RKO (cell line): ENCODE results near the gene POU3F1.
A peak's percentile ranks its signal among the peaks of the same experiment; 100 is the strongest.

Source experiments
- DNase-seq: peaks from one replicate; pipeline ENCODE4 v3.0.0-alpha.2; 2016; ENCODE audit warnings: low spot score

Gene POU3F1

GRCh38 chr1:38073534-38074301 lies 27.1 kb upstream of the POU3F1 start:
- DNase-seq: no peak

- no peak for DNase-seq
Observed at GRCh38 chr1:38072858-38073257, 26.3 kb upstream of the POU3F1 start.

GRCh38 chr1:38071312-38072256 lies 25.0 kb upstream of the POU3F1 start:
- DNase-seq: peak; percentile 28

- no peak for DNase-seq
Observed at GRCh38 chr1:38068980-38069340, 22.4 kb upstream of the POU3F1 start.

GRCh38 chr1:38068220-38068979 lies 21.8 kb upstream of the POU3F1 start:
- DNase-seq: no peak

GRCh38 chr1:38064197-38064903 lies 17.8 kb upstream of the POU3F1 start:
- peak; percentile 91 for DNase-seq

- no peak for DNase-seq
Observed at GRCh38 chr1:38063616-38064015, 17.0 kb upstream of the POU3F1 start.

GRCh38 chr1:38062361-38063288 lies 16.0 kb upstream of the POU3F1 start:
- DNase-seq: no peak

- no peak for DNase-seq
Observed at GRCh38 chr1:38061883-38062328, 15.3 kb upstream of the POU3F1 start.

- DNase-seq: no peak
Observed at GRCh38 chr1:38061290-38061689, 14.7 kb upstream of the POU3F1 start.

- no peak for DNase-seq
Observed at GRCh38 chr1:38060498-38060897, 13.9 kb upstream of the POU3F1 start.

GRCh38 chr1:38059635-38060250 lies 13.2 kb upstream of the POU3F1 start:
- no peak for DNase-seq

- no peak for DNase-seq
Observed at GRCh38 chr1:38055965-38056364, 9.4 kb upstream of the POU3F1 start.

- no peak for DNase-seq
Observed at GRCh38 chr1:38055398-38055797, 8.8 kb upstream of the POU3F1 start.

- no peak for DNase-seq
Observed at GRCh38 chr1:38053416-38054091, 7.0 kb upstream of the POU3F1 start.

- no peak for DNase-seq
Observed at GRCh38 chr1:38052750-38053415, 6.3 kb upstream of the POU3F1 start.

- no peak for DNase-seq
Observed at GRCh38 chr1:38051079-38051543, 4.5 kb upstream of the POU3F1 start.

GRCh38 chr1:38050397-38051078 lies 3.9 kb upstream of the POU3F1 start:
- DNase-seq: no peak
